GM21447 (cell line): ENCODE measurements around the gene HOXD11.

Experiments
- ATAC-seq: cut with Tn5 transposase; IDR thresholded peaks from one replicate; pipeline ENCODE4 v1.9.1; 2021; ENCODE audit not compliant: unreplicated experiment

HOXD11 gene

GRCh38 chr2:176093145-176093897 is 13.8 kb upstream of the HOXD11 start:
- ATAC-seq: no peak

GRCh38 chr2:176093898-176094249 is 13.2 kb upstream of the HOXD11 start:
- no peak for ATAC-seq

- ATAC-seq: no peak
Observed at GRCh38 chr2:176094349-176094748, 12.7 kb upstream of the HOXD11 start.

GRCh38 chr2:176095421-176095820 is 11.7 kb upstream of the HOXD11 start:
- ATAC-seq: no peak

- ATAC-seq: no peak
Observed at GRCh38 chr2:176096243-176096985, 10.7 kb upstream of the HOXD11 start.

- no peak for ATAC-seq
Observed at GRCh38 chr2:176096986-176097819, 9.9 kb upstream of the HOXD11 start.

GRCh38 chr2:176097820-176098365 is 9.2 kb upstream of the HOXD11 start:
- ATAC-seq: no peak

- ATAC-seq: no peak
Observed at GRCh38 chr2:176098366-176099158, 8.5 kb upstream of the HOXD11 start.

- no peak for ATAC-seq
Observed at GRCh38 chr2:176099159-176099727, 7.8 kb upstream of the HOXD11 start.

- no peak for ATAC-seq
Observed at GRCh38 chr2:176099728-176100546, 7.1 kb upstream of the HOXD11 start, which contains the start of gene HOXD12. Gene HOXD12 (plus strand): TSS chr2:176099795. CDS start chr2:176099802, 7 bp downstream.

GRCh38 chr2:176100547-176101140 is 6.4 kb upstream of the HOXD11 start:
- no peak for ATAC-seq

GRCh38 chr2:176101216-176101830 is 5.8 kb upstream of the HOXD11 start:
- ATAC-seq: no peak

- no peak for ATAC-seq
Observed at GRCh38 chr2:176101842-176102241, 5.2 kb upstream of the HOXD11 start.

GRCh38 chr2:176102309-176102866 is 4.7 kb upstream of the HOXD11 start:
- no peak for ATAC-seq

GRCh38 chr2:176103194-176103593 is 3.9 kb upstream of the HOXD11 start:
- no peak for ATAC-seq

- no peak for ATAC-seq
Observed at GRCh38 chr2:176103742-176104315, 3.3 kb upstream of the HOXD11 start.

- no peak for ATAC-seq
Observed at GRCh38 chr2:176104316-176105077, 2.6 kb upstream of the HOXD11 start.
